HepG2 (cell line): Measurements from ENCODE around the gene SDC1. TPM values are rescaled to one million over a fixed set of nuclear protein-coding genes. Genes with fewer than 3 reads are reported as not detected.

Experiments used
- ATF6 ChIP-seq: sonication (generic); formaldehyde crosslinking; conservative IDR thresholded peaks from 2 replicates; pipeline ENCODE4 v1.4.0; 2020; ENCODE audit warnings: missing genetic modification reagents
- KLF15 ChIP-seq: sonication (generic); formaldehyde crosslinking; IDR thresholded peaks from 2 replicates; pipeline ENCODE4 v1.8.1; 2023; ENCODE audit warnings: borderline replicate concordance, mild to moderate bottlenecking, inconsistent platforms, missing genetic modification reagents, mixed read lengths
- KMT2A ChIP-seq: sonication (generic); formaldehyde crosslinking; IDR thresholded peaks from 2 replicates; pipeline ENCODE4 v1.4.0; 2020; ENCODE audit warnings: missing genetic modification reagents
- PBX2 ChIP-seq: IDR thresholded peaks from 2 replicates; pipeline ENCODE4 v1.6.1; 2016; ENCODE audit warnings: control low read depth
- RELA ChIP-seq: sonication (generic); formaldehyde crosslinking; IDR thresholded peaks from 2 replicates; pipeline ENCODE4 v1.4.0; 2020; ENCODE audit warnings: missing genetic modification reagents
- THRA ChIP-seq: sonication (generic); formaldehyde crosslinking; IDR thresholded peaks from 2 replicates; pipeline ENCODE4 v1.4.0; 2020; ENCODE audit warnings: missing genetic modification reagents, borderline replicate concordance
- WIZ ChIP-seq: sonication (generic); formaldehyde crosslinking; IDR thresholded peaks from 2 replicates; pipeline ENCODE4 v1.5.1; 2020; ENCODE audit warnings: mild to moderate bottlenecking, missing genetic modification reagents
- ZBTB34 ChIP-seq: sonication (generic); formaldehyde crosslinking; IDR thresholded peaks from 2 replicates; pipeline ENCODE4 v1.8.0; 2022; ENCODE audit warnings: mild to moderate bottlenecking, missing genetic modification reagents
- ZFP82 ChIP-seq: sonication (generic); formaldehyde crosslinking; IDR thresholded peaks from 2 replicates; pipeline ENCODE4 v1.5.1; 2020; ENCODE audit warnings: mild to moderate bottlenecking, missing genetic modification reagents, borderline replicate concordance
- ZNF431 ChIP-seq: sonication (generic); formaldehyde crosslinking; IDR thresholded peaks from 2 replicates; pipeline ENCODE4 v1.9.0; 2022; ENCODE audit warnings: missing genetic modification reagents, low read depth, mild to moderate bottlenecking, borderline replicate concordance
- ZNF441 ChIP-seq: sonication (generic); formaldehyde crosslinking; IDR thresholded peaks from 2 replicates; pipeline ENCODE4 v1.7.0; 2021; ENCODE audit warnings: missing genetic modification reagents, borderline replicate concordance
- ZNF530 ChIP-seq: sonication (generic); formaldehyde crosslinking; IDR thresholded peaks from 2 replicates; pipeline ENCODE4 v1.5.0; 2020; ENCODE audit warnings: low read depth, mild to moderate bottlenecking, missing genetic modification reagents
- ZNF646 ChIP-seq: sonication (generic); formaldehyde crosslinking; IDR thresholded peaks from 2 replicates; pipeline ENCODE4 v1.9.0; 2021; ENCODE audit warnings: mild to moderate bottlenecking, missing genetic modification reagents
- ZNF737 ChIP-seq: sonication (generic); formaldehyde crosslinking; IDR thresholded peaks from 2 replicates; pipeline ENCODE4 v1.5.0; 2020; ENCODE audit warnings: missing genetic modification reagents, mild to moderate bottlenecking, borderline replicate concordance
- ZNF816 ChIP-seq: sonication (generic); formaldehyde crosslinking; IDR thresholded peaks from 2 replicates; pipeline ENCODE4 v1.8.0; 2022; ENCODE audit warnings: missing genetic modification reagents, mild to moderate bottlenecking, borderline replicate concordance
- polyA plus RNA-seq, 8 experiments: library from polyadenylated mRNA; depleted of rRNA in 3 of 8; stranded (reverse) in 7 of 8; unstranded in 1 of 8; fragments of >200 nt; fragmentation: Illumina TruSeq in 4 of 8; extraction: Trizol in 4 of 8; gene quantifications; 2 replicates each; pipeline versions ENCODE4 v1.2.1 to v1.2.3, GENCODE V29; 2011 to 2016; ENCODE audit warnings: low read depth in 4 of 8, missing spikeins in 1 of 8, mixed read lengths in 1 of 8; ENCODE audit not compliant: insufficient read depth in 1 of 8
- total RNA-seq, 5 experiments: library from RNA; depleted of rRNA; stranded (reverse); fragments of >200 nt; fragmentation: Illumina TruSeq; extraction: Trizol; gene quantifications; 2 replicates each; pipeline ENCODE4 v1.2.3, GENCODE V29; 2016; ENCODE audit warnings: low read depth in 1 of 5

SDC1 gene
- total and polyA plus RNA-seq, 2 of the 13 experiments (the other 11 are each of a cell fraction or from before 2014, with no cell fraction given) = 108 to 119 TPM

- TF ChIP-seq ZNF530 = no peak
- peak; percentile 63 for TF ChIP-seq ZNF441 (CRISPR knock-in tag)
- TF ChIP-seq PBX2 (CRISPR knock-in tag) = no peak
- no peak for TF ChIP-seq ZNF737 (CRISPR knock-in tag)
- TF ChIP-seq ZNF431 (CRISPR knock-in tag) = no peak; the same call in 1 of the 2 replicates
- no peak for TF ChIP-seq KLF15
- TF ChIP-seq RELA (CRISPR knock-in tag) = 0 out of 2 replicates have a peak, but pooled peaks have one; percentile 60
- TF ChIP-seq ZNF646 (CRISPR knock-in tag) = no peak
- TF ChIP-seq KMT2A (CRISPR knock-in tag) = no peak; the same call in 1 of the 2 replicates
- no peak for TF ChIP-seq ZFP82 (CRISPR knock-in tag)
- TF ChIP-seq ZBTB34 (CRISPR knock-in tag) = 0 out of 2 replicates have a peak, but pooled peaks have one; percentile 41
- TF ChIP-seq THRA = peak; percentile 33; the same call in 1 of the 2 replicates
- 0 out of 2 replicates have a peak, but pooled peaks have one; percentile 40 for TF ChIP-seq WIZ (CRISPR knock-in tag)
- no peak for TF ChIP-seq ATF6
- no peak for TF ChIP-seq ZNF816
Observed at GRCh38 chr2:20225294-20226151, 593 bp upstream of the SDC1 start (continued).
